Measurements from ENCODE around the gene ARHGAP23. TPM values are rescaled to one million over a fixed set of nuclear protein-coding genes. Genes with fewer than 3 reads are reported as not detected.

The ARHGAP23 gene
- total RNA-seq, 1 experiment from 2014 or later, result 97.9 TPM

DNA sequence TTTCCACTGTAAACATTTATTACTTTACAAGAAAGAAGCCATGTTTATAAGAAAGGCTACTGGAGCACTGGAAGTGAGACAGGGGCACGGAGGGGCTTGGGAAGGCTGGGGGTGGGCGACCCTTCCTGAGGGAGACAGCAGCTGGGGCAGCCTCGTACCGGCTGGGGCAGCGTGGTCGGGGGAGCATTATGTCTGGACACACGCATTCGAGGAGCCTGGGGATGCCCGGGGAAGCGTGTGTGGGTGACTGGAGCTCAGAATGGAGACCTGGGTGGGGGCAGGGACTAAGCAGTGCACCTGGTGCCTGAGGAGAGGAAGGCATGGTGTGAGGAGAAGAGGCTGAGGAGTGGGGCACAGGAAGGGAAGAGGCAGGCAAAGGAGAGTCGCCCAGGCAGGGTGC is 113.0 kb downstream of the ARHGAP23 start:
- Histone ChIP-seq H3K27ac (ENCODE audit: insufficient read length, low read depth, low read length) (no peak overlapping the region), H3K9ac (ENCODE audit: extremely low read depth, insufficient read length, low read length) (no peak overlapping the region), H3K9me3 (ENCODE audit: control insufficient read depth, low read depth, low read length) (no peaks in the 10 kb centered on the region), H3K4ac (ENCODE audit: low read depth, low read length) (no peak overlapping the region), H3K23me2 (ENCODE audit: insufficient read length, low read depth, low read length, poor library complexity, severe bottlenecking) (no peaks in the 10 kb centered on the region), H4K5ac (ENCODE audit: insufficient read length, low read depth, low read length) (no peak overlapping the region), H4K8ac (replicated peaks; ENCODE audit: insufficient read length, low read depth, low read length) (no peak overlapping the region), H4K91ac (ENCODE audit: insufficient read length, low read depth, low read length) (no peak overlapping the region), H2AK5ac (ENCODE audit: insufficient read length, low read length) (no peak overlapping the region), H3K79me1 (ENCODE audit: insufficient read depth, low read depth, low read length, poor library complexity, severe bottlenecking) (no peaks in the 10 kb centered on the region), H3K14ac (ENCODE audit: insufficient read depth, low read length) (no peak overlapping the region), H2BK5ac (ENCODE audit: insufficient read length, low read length) (no peak overlapping the region), H3K56ac (ENCODE audit: insufficient read length, low read depth, low read length) (no peak overlapping the region), H2BK120ac (ENCODE audit: low read depth, low read length, poor library complexity, severe bottlenecking) (no peak overlapping the region), H3T11ph (ENCODE audit: low read length) (no peak overlapping the region), H2BK15ac (ENCODE audit: low read depth, low read length) (no peak overlapping the region), H3K23ac (ENCODE audit: insufficient read length, low read depth, low read length) (no peak overlapping the region), H3K4me2 (ENCODE audit: insufficient read depth, insufficient read length, low read length) (no peak overlapping the region), H2AFZ (ENCODE audit: low read length) (no peak overlapping the region), H3K79me2 (ENCODE audit: insufficient read depth, low read length) (no peaks in the 10 kb centered on the region), H2BK12ac (ENCODE audit: insufficient read length, low read depth, low read length) (no peak overlapping the region), H3K27me3 (ENCODE audit: insufficient read depth, low read length) (no peaks in the 10 kb centered on the region), H3K4me1 (ENCODE audit: insufficient read depth, low read length) (no peaks in the 10 kb centered on the region), H2BK20ac (ENCODE audit: low read depth, low read length, poor library complexity, severe bottlenecking) (no peak overlapping the region), H3K18ac (ENCODE audit: insufficient read length, low read depth, low read length) (no peak overlapping the region), H4K20me1 (ENCODE audit: control insufficient read depth, insufficient read depth, insufficient read length) (no peaks in the 10 kb centered on the region)
- H3K4me1 Mint-ChIP-seq, result peaks cover 10 to 31% of the 10 kb centered on the region in 2 experiments; a peak in 3 of 4 replicates
- peak; percentile 37 for DNase-seq
- no CpG with 5 or more reads among the region's 11 CpGs for WGBS (ENCODE audit: extremely low coverage, insufficient read length, low lambda C conversion rate)
- no peak overlapping the region for H3K27ac Mint-ChIP-seq
- H3K36me3 Mint-ChIP-seq (ENCODE audit: insufficient read depth in 1 of 3, low read depth in 3 of 3), result no peaks in the 10 kb centered on the region; a peak in 1 of 7 replicates
- H3K27me3 Mint-ChIP-seq (ENCODE audit: low read depth), result peaks cover 18% of the 10 kb centered on the region
- H3K4me3 Mint-ChIP-seq, result no peak overlapping the region
- TF ChIP-seq, protein P1, sequence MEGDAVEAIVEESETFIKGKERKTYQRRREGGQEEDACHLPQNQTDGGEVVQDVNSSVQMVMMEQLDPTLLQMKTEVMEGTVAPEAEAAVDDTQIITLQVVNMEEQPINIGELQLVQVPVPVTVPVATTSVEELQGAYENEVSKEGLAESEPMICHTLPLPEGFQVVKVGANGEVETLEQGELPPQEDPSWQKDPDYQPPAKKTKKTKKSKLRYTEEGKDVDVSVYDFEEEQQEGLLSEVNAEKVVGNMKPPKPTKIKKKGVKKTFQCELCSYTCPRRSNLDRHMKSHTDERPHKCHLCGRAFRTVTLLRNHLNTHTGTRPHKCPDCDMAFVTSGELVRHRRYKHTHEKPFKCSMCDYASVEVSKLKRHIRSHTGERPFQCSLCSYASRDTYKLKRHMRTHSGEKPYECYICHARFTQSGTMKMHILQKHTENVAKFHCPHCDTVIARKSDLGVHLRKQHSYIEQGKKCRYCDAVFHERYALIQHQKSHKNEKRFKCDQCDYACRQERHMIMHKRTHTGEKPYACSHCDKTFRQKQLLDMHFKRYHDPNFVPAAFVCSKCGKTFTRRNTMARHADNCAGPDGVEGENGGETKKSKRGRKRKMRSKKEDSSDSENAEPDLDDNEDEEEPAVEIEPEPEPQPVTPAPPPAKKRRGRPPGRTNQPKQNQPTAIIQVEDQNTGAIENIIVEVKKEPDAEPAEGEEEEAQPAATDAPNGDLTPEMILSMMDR (conservative IDR thresholded peaks at IDR 0.05), result no peak
- no peaks in the 10 kb centered on the region for H3K9me3 Mint-ChIP-seq
